HG02943 (cell line): ENCODE measurements around the gene ROMO1.
"Not testable (repeated sequence)": the region's sequence is repeated elsewhere in the genome, so short reads cannot be mapped to it uniquely, and the experiment has no call there.

Source experiments
- ATAC-seq: cut with Tn5 transposase; IDR thresholded peaks from one replicate; pipeline ENCODE4 v1.9.1; 2021; ENCODE audit warnings: mild to moderate bottlenecking, low read depth, moderate library complexity; ENCODE audit not compliant: unreplicated experiment

The ROMO1 gene

DNA sequence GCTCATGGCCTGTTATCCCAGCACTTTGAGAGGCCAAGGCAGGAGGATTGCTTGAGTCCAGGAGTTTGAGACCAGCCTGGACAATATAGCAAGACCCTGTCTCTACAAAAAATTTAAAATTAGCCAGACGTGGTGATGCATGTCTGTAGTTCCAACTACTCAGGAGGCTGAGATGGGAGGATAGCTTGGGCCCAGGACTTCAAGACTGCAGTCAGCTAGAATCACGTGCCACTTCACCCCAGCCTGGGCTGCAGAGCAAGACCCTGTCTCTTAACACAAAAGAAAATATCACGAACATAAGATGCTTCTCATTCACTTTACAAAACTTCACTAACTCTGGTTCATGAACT, 45.3 kb downstream of the ROMO1 start:
- not testable (repeated sequence) for ATAC-seq
